Endodermal cell (in vitro differentiated cells): ENCODE measurements around the gene CCDC80. TPM values are rescaled to one million over a fixed set of nuclear protein-coding genes. Genes with fewer than 3 reads are reported as not detected.

Experiments
- DNase-seq: peaks from one replicate; pipeline ENCODE4 v3.0.0-alpha.2; 2017
- H3K27ac ChIP-seq: 2 replicates; pipeline ENCODE4 v1.5.1; 2013; ENCODE audit warnings: mild to moderate bottlenecking, low read depth, low read length, moderate library complexity
- H3K27me3 ChIP-seq: 2 replicates; pipeline ENCODE4 v1.6.1; 2013; ENCODE audit warnings: mild to moderate bottlenecking, low read length, moderate library complexity; ENCODE audit not compliant: insufficient read depth, control insufficient read depth, poor library complexity, severe bottlenecking
- H3K36me3 ChIP-seq: 2 replicates; pipeline ENCODE4 v1.7.0; 2013; ENCODE audit warnings: mild to moderate bottlenecking, low read length, moderate library complexity; ENCODE audit not compliant: control insufficient read depth, insufficient read depth
- H3K4me1 ChIP-seq: one replicate; pipeline ENCODE4 v1.7.0; 2013; ENCODE audit warnings: low read length; ENCODE audit not compliant: control insufficient read depth, insufficient read depth
- H3K4me3 ChIP-seq: 2 replicates; pipeline ENCODE4 v1.5.1; 2013; ENCODE audit warnings: mild to moderate bottlenecking, low read length, moderate library complexity
- H3K9ac ChIP-seq: 2 replicates; pipeline ENCODE4 v1.6.1; 2013; ENCODE audit warnings: mild to moderate bottlenecking, low read length, moderate library complexity; ENCODE audit not compliant: poor library complexity, severe bottlenecking; ENCODE audit errors: extremely low read depth
- H3K9me3 ChIP-seq: 2 replicates; pipeline ENCODE4 v1.6.1; 2013; ENCODE audit warnings: mild to moderate bottlenecking, low read length, moderate library complexity; ENCODE audit not compliant: control insufficient read depth
- H3K27ac Mint-ChIP-seq: 2 replicates; pipeline ENCODE4 v1.8.0; 2020; ENCODE audit warnings: mixed read lengths
- H3K27me3 Mint-ChIP-seq: 2 replicates; pipeline ENCODE4 v1.8.0; 2021; ENCODE audit warnings: mild to moderate bottlenecking, mixed read lengths; ENCODE audit not compliant: insufficient read depth
- H3K36me3 Mint-ChIP-seq: 2 replicates; pipeline ENCODE4 v1.8.0; 2020; ENCODE audit warnings: low read depth, mixed read lengths
- H3K4me1 Mint-ChIP-seq: 2 replicates; pipeline ENCODE4 v1.8.0; 2020; ENCODE audit warnings: mixed read lengths
- H3K4me3 Mint-ChIP-seq: 2 replicates; pipeline ENCODE4 v1.8.0; 2020; ENCODE audit warnings: mild to moderate bottlenecking, moderate library complexity, mixed read lengths
- H3K9me3 Mint-ChIP-seq: 2 replicates; pipeline ENCODE4 v1.8.0; 2020; ENCODE audit warnings: mild to moderate bottlenecking, mixed read lengths
- WGBS, 2 experiments: methylation state at CpG; one replicate each; pipeline versions ENCODE4 v1.1.5 to v1.1.7; 2013; ENCODE audit warnings: missing lambda C conversion rate in 2 of 2, mixed read lengths in 1 of 2; ENCODE audit not compliant: insufficient coverage in 1 of 2, insufficient read length in 1 of 2; 5-methylcytosine and 5-hydroxymethylcytosine counted together
- total RNA-seq, 2 donors: library from RNA; stranded (reverse); fragmentation: NEBNext Ultra II Directional in 1 of 2; extraction: Animal tissue kit (Norgen Biotek cat#: 25700) in 1 of 2; gene quantifications; 2 replicates in 1 of 2; 3 replicates in 1 of 2; pipeline ENCODE4 v1.2.1, GENCODE V29; 2021
- TF ChIP-seq, protein P1 (sequence below): fragments of 200-600 bp; sonication (generic); conservative IDR thresholded peaks from 2 replicates; pipeline ENCODE4 v1.5.0; 2021; ENCODE audit warnings: antibody characterized with exemption, mild to moderate bottlenecking

The CCDC80 gene
- total RNA-seq, 2 donors from 2014 or later = 4.6 to 31.5 TPM

DNA sequence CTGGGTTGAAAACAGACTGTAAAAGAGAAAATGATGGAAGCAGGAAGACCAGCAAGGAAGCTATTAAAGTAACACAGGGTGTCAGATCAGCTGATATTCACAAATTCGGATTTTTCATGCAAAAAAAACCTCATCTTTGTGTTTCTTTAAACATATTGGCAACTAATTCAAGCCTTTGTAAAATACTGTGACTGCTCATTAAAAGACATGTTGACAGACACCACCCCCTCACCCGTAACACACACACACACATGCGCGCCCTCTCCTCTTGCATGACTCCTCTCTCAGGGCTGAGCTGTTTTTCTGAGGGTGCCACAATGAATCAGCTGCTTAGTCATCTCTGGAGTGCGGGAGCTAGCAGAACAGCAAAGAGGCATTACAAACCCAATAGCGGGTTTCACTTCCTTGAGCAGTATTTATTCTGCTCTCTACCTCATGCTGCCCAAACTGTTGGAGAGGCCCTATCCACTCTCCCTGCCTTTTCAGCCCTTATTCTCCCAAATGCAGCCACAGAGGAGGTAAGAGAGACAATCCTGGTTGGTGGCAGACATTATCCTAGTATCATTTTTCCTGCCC is 35.8 kb upstream of the CCDC80 start:
- H3K4me3 Mint-ChIP-seq = no peak overlapping the region
- no peaks in the 10 kb centered on the region for H3K27me3 Mint-ChIP-seq
- Histone ChIP-seq H3K9me3 (no peaks in the 10 kb centered on the region), H3K4me1 (no peaks in the 10 kb centered on the region), H3K9ac (no peak overlapping the region), H3K27ac (no peak overlapping the region), H3K27me3 (no peaks in the 10 kb centered on the region), H3K4me3 (no peak overlapping the region), H3K36me3 (no peaks in the 10 kb centered on the region)
- peaks cover 13% of the 10 kb centered on the region for H3K4me1 Mint-ChIP-seq
- no peaks in the 10 kb centered on the region for H3K9me3 Mint-ChIP-seq
- 69 to 71% methylated on average over 4 to 6 of the region's 6 CpGs for WGBS, 2 experiments
- H3K36me3 Mint-ChIP-seq = no peaks in the 10 kb centered on the region
- peak; percentile 72 for DNase-seq
- H3K27ac Mint-ChIP-seq = no peak overlapping the region
- TF ChIP-seq, protein P1, sequence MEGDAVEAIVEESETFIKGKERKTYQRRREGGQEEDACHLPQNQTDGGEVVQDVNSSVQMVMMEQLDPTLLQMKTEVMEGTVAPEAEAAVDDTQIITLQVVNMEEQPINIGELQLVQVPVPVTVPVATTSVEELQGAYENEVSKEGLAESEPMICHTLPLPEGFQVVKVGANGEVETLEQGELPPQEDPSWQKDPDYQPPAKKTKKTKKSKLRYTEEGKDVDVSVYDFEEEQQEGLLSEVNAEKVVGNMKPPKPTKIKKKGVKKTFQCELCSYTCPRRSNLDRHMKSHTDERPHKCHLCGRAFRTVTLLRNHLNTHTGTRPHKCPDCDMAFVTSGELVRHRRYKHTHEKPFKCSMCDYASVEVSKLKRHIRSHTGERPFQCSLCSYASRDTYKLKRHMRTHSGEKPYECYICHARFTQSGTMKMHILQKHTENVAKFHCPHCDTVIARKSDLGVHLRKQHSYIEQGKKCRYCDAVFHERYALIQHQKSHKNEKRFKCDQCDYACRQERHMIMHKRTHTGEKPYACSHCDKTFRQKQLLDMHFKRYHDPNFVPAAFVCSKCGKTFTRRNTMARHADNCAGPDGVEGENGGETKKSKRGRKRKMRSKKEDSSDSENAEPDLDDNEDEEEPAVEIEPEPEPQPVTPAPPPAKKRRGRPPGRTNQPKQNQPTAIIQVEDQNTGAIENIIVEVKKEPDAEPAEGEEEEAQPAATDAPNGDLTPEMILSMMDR = no peak

DNA sequence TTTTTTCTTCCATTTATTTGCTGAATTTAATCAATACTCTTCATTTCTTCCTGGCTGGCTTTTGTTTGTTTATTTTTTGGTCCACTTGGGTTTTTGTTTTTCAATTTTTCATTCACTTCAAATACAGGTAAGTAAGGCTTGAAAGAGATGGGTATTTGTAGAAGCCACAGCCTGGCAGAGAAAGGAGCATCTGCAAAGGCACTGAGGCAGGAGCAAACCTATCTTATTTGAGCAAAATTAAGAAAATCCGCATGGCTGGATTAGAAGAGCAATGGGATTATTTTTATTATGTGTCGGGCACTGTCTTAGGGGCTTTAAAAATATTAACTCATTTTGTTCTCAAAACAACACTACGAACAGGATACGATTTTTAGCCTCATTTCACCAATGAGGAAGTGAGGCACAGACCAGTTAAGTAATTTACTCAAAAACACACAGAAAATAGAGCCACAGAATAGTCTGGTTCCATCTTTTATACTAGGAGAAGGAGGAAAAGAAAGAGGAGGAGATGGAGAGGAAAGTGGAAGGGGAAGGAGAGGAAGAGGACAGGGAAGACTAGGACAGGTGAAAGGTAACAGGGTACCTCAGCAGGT is 35.1 kb upstream of the CCDC80 start:
- no peak overlapping the region for H3K27ac Mint-ChIP-seq
- TF ChIP-seq, protein P1 = no peak
- Histone ChIP-seq H3K27ac (no peak overlapping the region), H3K27me3 (no peaks in the 10 kb centered on the region), H3K4me1 (no peaks in the 10 kb centered on the region), H3K4me3 (no peak overlapping the region), H3K36me3 (no peaks in the 10 kb centered on the region), H3K9ac (no peak overlapping the region), H3K9me3 (no peaks in the 10 kb centered on the region)
- 98 to 100% methylated on average over 1 to 4 of the region's 4 CpGs for WGBS, 2 experiments
- no peak overlapping the region for H3K4me3 Mint-ChIP-seq
- H3K36me3 Mint-ChIP-seq = no peaks in the 10 kb centered on the region
- H3K4me1 Mint-ChIP-seq = peaks cover 15% of the 10 kb centered on the region
- no peaks in the 10 kb centered on the region for H3K27me3 Mint-ChIP-seq
- DNase-seq = no peak
- H3K9me3 Mint-ChIP-seq = no peaks in the 10 kb centered on the region

DNA sequence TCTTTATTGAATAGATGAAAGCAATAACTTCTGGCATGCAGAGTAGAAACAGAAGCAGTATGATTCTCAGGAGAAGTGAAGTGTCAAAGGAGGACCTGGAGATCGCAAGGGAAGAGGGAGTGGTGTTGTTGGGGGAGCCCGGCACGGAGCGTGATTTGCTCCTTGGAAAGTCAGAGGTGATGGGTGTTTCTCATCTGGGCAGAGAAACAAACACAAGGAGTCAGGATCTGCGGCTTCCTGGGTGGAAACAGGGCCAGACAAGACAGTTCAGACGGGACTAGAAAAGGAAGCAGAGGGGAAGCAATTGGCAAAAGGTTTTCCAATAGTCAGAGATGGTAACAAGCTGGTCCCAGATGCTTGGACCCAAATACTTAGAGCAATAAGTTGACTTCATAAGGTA is 34.4 kb upstream of the CCDC80 start:
- Mint-ChIP-seq H3K27me3 (no peaks in the 10 kb centered on the region), H3K27ac (no peak overlapping the region), H3K36me3 (no peaks in the 10 kb centered on the region), H3K4me1 (peaks cover 15% of the 10 kb centered on the region), H3K4me3 (no peak overlapping the region), H3K9me3 (no peaks in the 10 kb centered on the region)
- TF ChIP-seq, protein P1 = no peak
- Histone ChIP-seq H3K27ac (no peak overlapping the region), H3K36me3 (no peaks in the 10 kb centered on the region), H3K4me3 (no peak overlapping the region), H3K9ac (no peak overlapping the region), H3K27me3 (no peaks in the 10 kb centered on the region), H3K4me1 (no peaks in the 10 kb centered on the region), H3K9me3 (no peaks in the 10 kb centered on the region)
- 77 to 83% methylated on average over 3 to 6 of the region's 6 CpGs for WGBS, 2 experiments
- no peak for DNase-seq
